A549 (cell line): ENCODE measurements around the gene ABCG5. TPM values are rescaled to one million over a fixed set of nuclear protein-coding genes. Genes with fewer than 3 reads are reported as not detected.

Experiments used
- ATAC-seq, 2 experiments: fragments of 200-7000 bp in 1 of 2; fragments of >200 bp in 1 of 2; cut with Nextera tagmentation in 1 of 2; cut with Tn5 transposase in 1 of 2; 3 replicates each; pipeline versions ENCODE4 v1.8.0 to v1.9.1; 2018 to 2020; ENCODE audit warnings: mild to moderate bottlenecking in 1 of 2, moderate library complexity in 1 of 2
- CTCF ChIA-PET: fragments of 300-600 bp; sonication (Branson Sonifier 250); formaldehyde crosslinking; extraction: SDS; loops from one replicate; lab custom pipeline; 2021; ENCODE audit warnings: antibody characterized with exemption, inconsistent platforms; lab: Yijun Ruan, JAX
- POLR2A ChIA-PET: fragments of 350-600 bp; formaldehyde crosslinking; extraction: SDS; loops from one replicate; lab custom pipeline; 2021; ENCODE audit warnings: antibody characterized with exemption, inconsistent platforms; lab: Yijun Ruan, JAX
- DNase-seq, 2 experiments: peaks; one replicate each; pipeline versions ENCODE4 v3.0.0 to v3.0.0-alpha.2; 2011 to 2016; ENCODE audit warnings: low read depth in 1 of 2, low spot score in 1 of 2
- FAIRE-seq: peaks from 2 replicates; lab custom pipeline; 2011; peaks lifted over from hg19 to GRCh38; lab: Jason Lieb, UNC
- H3K27ac ChIP-seq, 2 experiments: fragments of >200 bp; sonication (Bioruptor Twin); formaldehyde crosslinking; 3 replicates each; pipeline ENCODE4 v1.5.1; 2016 to 2017
- H3K4me1 ChIP-seq: fragments of >200 bp; sonication (Bioruptor Twin); formaldehyde crosslinking; 3 replicates; pipeline ENCODE4 v1.6.1; 2016
- H3K4me2 ChIP-seq: fragments of >200 bp; sonication (Bioruptor Twin); formaldehyde crosslinking; 3 replicates; pipeline ENCODE4 v1.6.1; 2016
- H3K4me3 ChIP-seq: fragments of >200 bp; sonication (Bioruptor Twin); formaldehyde crosslinking; 3 replicates; pipeline ENCODE4 v1.5.1; 2016
- H3K9me3 ChIP-seq: fragments of >200 bp; sonication (Bioruptor Twin); formaldehyde crosslinking; 3 replicates; pipeline ENCODE4 v1.6.1; 2016
- BHLHE40 ChIP-seq: IDR thresholded peaks from 2 replicates; pipeline ENCODE4 v1.6.1; 2012; ENCODE audit warnings: low read depth, low read length, inconsistent platforms
- CBX8 ChIP-seq: fragments of 200-600 bp; sonication (generic); IDR thresholded peaks from 2 replicates; pipeline ENCODE4 v1.6.1; 2016
- CEBPB ChIP-seq, 2 experiments: fragments of >200 bp in 1 of 2; sonication (Bioruptor Twin) in 1 of 2; formaldehyde crosslinking in 1 of 2; IDR thresholded peaks; 2 replicates each; pipeline ENCODE4 v1.6.1; 2012 to 2016
- FOSB ChIP-seq: fragments of 250-450 bp; sonication (Bioruptor Pico); IDR thresholded peaks from 2 replicates; pipeline ENCODE4 v1.5.0; 2020; ENCODE audit warnings: mild to moderate bottlenecking, moderate library complexity
- GATA3 ChIP-seq: IDR thresholded peaks from 2 replicates; pipeline ENCODE4 v1.6.1; 2012; ENCODE audit warnings: borderline replicate concordance
- HOXA7 ChIP-seq: fragments of 250-450 bp; sonication (Bioruptor Pico); IDR thresholded peaks from 2 replicates; pipeline ENCODE4 v1.5.0; 2020; ENCODE audit warnings: mild to moderate bottlenecking, moderate library complexity
- HOXB13 ChIP-seq: fragments of 250-450 bp; sonication (Bioruptor Pico); IDR thresholded peaks from 2 replicates; pipeline ENCODE4 v1.5.0; 2020; ENCODE audit warnings: low read depth, mild to moderate bottlenecking, moderate library complexity
- HOXB5 ChIP-seq: fragments of 250-450 bp; sonication (Bioruptor Pico); IDR thresholded peaks from 2 replicates; pipeline ENCODE4 v1.5.0; 2020; ENCODE audit warnings: mild to moderate bottlenecking, moderate library complexity
- KDM5A ChIP-seq: fragments of 200-600 bp; sonication (generic); IDR thresholded peaks from 2 replicates; pipeline ENCODE4 v1.6.1; 2016; ENCODE audit warnings: antibody characterized with exemption, mild to moderate bottlenecking
- MYC ChIP-seq: IDR thresholded peaks from 2 replicates; pipeline ENCODE4 v1.6.1; 2012; ENCODE audit warnings: mild to moderate bottlenecking, inconsistent platforms, low read length, improper control_type of control experiment, borderline replicate concordance
- NFE2L2 ChIP-seq: fragments of 150-350 bp; conservative IDR thresholded peaks from 2 replicates; pipeline ENCODE4 v1.6.1; 2014; ENCODE audit warnings: low read length
- PHF8 ChIP-seq: fragments of 200-600 bp; sonication (generic); IDR thresholded peaks from 2 replicates; pipeline ENCODE4 v1.6.1; 2016; ENCODE audit warnings: low read depth, mild to moderate bottlenecking, antibody characterized with exemption, moderate library complexity, borderline replicate concordance
- SREBF2 ChIP-seq: fragments of 450-650 bp; IDR thresholded peaks from 2 replicates; pipeline ENCODE4 v1.6.1; 2014; ENCODE audit warnings: mild to moderate bottlenecking, moderate library complexity
- ZNF302 ChIP-seq: fragments of 250-450 bp; sonication (Bioruptor Pico); IDR thresholded peaks from 2 replicates; pipeline ENCODE4 v1.9.0; 2021; ENCODE audit warnings: inconsistent platforms, mild to moderate bottlenecking, moderate library complexity
- ZSCAN20 ChIP-seq: fragments of 250-450 bp; sonication (Bioruptor Pico); IDR thresholded peaks from 2 replicates; pipeline ENCODE4 v1.8.0; 2022; ENCODE audit warnings: mild to moderate bottlenecking, moderate library complexity
- WGBS: methylation state at CpG from one replicate; pipeline ENCODE4 v1.1.6; 2017; ENCODE audit errors: missing lambda C conversion rate; 5-methylcytosine and 5-hydroxymethylcytosine counted together
- polyA plus RNA-seq, 4 experiments: library from polyadenylated mRNA; depleted of rRNA in 3 of 4; stranded (reverse); fragments of >200 nt; fragmentation: RNase III in 1 of 4; extraction: RNeasy Plus Mini Kit Qiagen cat#74134 plus additional on column Dnase treatment in 1 of 4; gene quantifications; 2 replicates in 3 of 4; 3 replicates in 1 of 4; pipeline ENCODE4 v1.2.3, GENCODE V29; 2011 to 2017
- TF ChIP-seq, protein P1 (sequence below): fragments of >200 bp; sonication (Bioruptor Twin); formaldehyde crosslinking; IDR thresholded peaks from 3 replicates; pipeline ENCODE4 v1.5.1; 2016
- TF ChIP-seq, protein P2 (sequence below): fragments of >200 bp; sonication (Bioruptor Twin); formaldehyde crosslinking; IDR thresholded peaks from 3 replicates; pipeline ENCODE4 v1.6.1; 2016
- TF ChIP-seq, protein P3 (sequence below): IDR thresholded peaks from 2 replicates; pipeline ENCODE4 v1.6.1; 2012

The ABCG5 gene
- polyA plus RNA-seq, 2 of the 4 experiments (the other 2 are of a cell fraction) = not detected

DNA sequence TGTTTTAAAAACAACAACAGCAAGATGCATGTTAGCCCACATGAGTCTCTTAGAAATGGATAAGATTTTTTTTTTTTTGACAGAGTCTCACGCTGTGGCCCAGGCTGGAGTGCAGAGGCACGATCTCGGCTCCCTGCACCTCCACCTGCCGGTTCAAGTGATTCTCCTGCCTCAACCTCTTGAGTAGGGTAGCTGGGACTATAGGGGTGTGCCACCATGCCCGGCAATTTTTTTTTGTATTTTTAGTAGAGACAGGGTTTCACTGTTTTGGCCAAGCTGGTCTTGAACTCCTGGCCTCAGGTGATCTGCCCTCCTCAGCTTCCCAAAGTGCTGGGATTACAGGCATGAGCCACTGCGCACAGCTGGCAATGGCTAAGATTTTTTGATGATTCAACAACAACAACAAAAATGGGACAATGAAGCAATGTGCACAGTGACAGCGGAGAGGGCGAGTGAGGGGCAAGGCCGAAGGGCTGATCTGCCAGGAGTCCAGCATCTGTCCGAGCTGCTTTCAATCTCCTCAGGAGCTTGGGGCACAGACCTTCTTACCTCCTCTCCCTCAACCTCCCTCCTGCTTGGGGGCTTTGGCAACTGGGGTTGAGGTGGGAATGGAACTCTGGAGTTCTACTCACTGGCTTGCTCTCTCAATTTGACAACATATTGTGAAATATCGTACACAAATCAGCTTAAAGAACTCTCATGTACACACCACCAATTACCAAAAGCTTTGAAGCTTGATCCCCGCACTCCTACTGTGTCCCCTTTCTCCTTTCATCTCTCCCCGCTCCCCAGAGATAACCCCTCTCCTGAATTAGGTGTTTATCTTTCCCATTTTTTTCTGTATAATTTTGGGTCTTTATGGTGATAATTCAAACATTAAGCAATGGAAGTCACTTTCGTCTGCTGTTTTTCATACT, 3.6 kb upstream of the ABCG5 start:
- ChIA-PET CTCF (interaction anchor here (1.1 to 1.4 kb wide), 2 partner anchors 8 to 20 kb away, joined by 4 to 5 read pairs; no protein-coding TSS in a partner anchor), POLR2A (no interaction called here)
- no peaks in the 10 kb centered on the region for H3K4me1 ChIP-seq
- H3K9me3 ChIP-seq = no peaks in the 10 kb centered on the region
- FAIRE-seq (no peak), ATAC-seq (no peak), DNase-seq (no peak)
- no peak overlapping the region for H3K27ac ChIP-seq
- no peak overlapping the region for H3K4me2 ChIP-seq
- TF ChIP-seq, protein P1, sequence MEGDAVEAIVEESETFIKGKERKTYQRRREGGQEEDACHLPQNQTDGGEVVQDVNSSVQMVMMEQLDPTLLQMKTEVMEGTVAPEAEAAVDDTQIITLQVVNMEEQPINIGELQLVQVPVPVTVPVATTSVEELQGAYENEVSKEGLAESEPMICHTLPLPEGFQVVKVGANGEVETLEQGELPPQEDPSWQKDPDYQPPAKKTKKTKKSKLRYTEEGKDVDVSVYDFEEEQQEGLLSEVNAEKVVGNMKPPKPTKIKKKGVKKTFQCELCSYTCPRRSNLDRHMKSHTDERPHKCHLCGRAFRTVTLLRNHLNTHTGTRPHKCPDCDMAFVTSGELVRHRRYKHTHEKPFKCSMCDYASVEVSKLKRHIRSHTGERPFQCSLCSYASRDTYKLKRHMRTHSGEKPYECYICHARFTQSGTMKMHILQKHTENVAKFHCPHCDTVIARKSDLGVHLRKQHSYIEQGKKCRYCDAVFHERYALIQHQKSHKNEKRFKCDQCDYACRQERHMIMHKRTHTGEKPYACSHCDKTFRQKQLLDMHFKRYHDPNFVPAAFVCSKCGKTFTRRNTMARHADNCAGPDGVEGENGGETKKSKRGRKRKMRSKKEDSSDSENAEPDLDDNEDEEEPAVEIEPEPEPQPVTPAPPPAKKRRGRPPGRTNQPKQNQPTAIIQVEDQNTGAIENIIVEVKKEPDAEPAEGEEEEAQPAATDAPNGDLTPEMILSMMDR = no peak
- TF ChIP-seq FOSB (no peak), KDM5A (no peak), BHLHE40 (no peak), GATA3 (no peak), HOXB5 (CRISPR knock-in tag) (no peak), SREBF2 (no peak), NFE2L2 (no peak), HOXB13 (no peak), ZNF302 (no peak), PHF8 (no peak), CBX8 (no peak), MYC (no peak), ZSCAN20 (CRISPR knock-in tag) (no peak)
- TF ChIP-seq, protein P2, sequence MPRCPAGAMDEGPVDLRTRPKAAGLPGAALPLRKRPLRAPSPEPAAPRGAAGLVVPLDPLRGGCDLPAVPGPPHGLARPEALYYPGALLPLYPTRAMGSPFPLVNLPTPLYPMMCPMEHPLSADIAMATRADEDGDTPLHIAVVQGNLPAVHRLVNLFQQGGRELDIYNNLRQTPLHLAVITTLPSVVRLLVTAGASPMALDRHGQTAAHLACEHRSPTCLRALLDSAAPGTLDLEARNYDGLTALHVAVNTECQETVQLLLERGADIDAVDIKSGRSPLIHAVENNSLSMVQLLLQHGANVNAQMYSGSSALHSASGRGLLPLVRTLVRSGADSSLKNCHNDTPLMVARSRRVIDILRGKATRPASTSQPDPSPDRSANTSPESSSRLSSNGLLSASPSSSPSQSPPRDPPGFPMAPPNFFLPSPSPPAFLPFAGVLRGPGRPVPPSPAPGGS = no peak
- H3K4me3 ChIP-seq = no peak overlapping the region
- 73% methylated on average over 14 of the region's 14 CpGs for WGBS

DNA sequence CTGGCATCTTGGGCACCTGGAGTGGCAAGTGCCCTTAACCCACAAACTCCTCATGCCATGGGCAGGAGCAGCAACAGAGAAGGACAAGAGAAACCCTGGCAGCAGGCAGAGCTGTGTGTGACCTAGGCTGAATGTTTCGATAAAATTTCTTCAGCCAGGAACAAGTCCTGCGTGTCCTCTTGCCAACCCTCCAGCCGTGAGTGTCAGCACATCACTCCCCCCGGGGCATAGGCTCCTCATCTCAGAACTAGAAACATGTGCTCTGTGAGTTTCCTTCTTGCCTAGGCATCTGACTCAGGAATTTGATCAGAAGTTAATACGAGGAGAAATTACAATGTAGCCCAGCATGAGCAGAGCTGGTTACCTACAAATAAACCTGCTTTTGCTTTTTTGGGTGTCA, 2.3 kb upstream of the ABCG5 start:
- Histone ChIP-seq H3K9me3 (no peaks in the 10 kb centered on the region), H3K4me1 (no peaks in the 10 kb centered on the region), H3K4me2 (no peak overlapping the region), H3K27ac (no peak overlapping the region), H3K4me3 (no peak overlapping the region)
- WGBS = 63% methylated on average over 5 of the region's 5 CpGs
- ChIA-PET CTCF (interaction anchor here (0.6 to 1.4 kb wide), 7 partner anchors 9 to 612 kb away, joined by 3 to 5 read pairs (median 3); no protein-coding TSS in a partner anchor), POLR2A (no interaction called here)
- FAIRE-seq (no peak), ATAC-seq (0 out of 6 replicates have a peak, but pooled peaks of 1 of the 2 experiments have one; percentile 9), DNase-seq (no peak)
- no peak for TF ChIP-seq CEBPB (IDR thresholded peaks at IDR 0.05)
- TF ChIP-seq, protein P3, sequence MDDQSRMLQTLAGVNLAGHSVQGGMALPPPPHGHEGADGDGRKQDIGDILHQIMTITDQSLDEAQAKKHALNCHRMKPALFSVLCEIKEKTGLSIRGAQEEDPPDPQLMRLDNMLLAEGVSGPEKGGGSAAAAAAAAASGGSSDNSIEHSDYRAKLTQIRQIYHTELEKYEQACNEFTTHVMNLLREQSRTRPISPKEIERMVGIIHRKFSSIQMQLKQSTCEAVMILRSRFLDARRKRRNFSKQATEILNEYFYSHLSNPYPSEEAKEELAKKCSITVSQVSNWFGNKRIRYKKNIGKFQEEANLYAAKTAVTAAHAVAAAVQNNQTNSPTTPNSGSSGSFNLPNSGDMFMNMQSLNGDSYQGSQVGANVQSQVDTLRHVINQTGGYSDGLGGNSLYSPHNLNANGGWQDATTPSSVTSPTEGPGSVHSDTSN = no peak
- no peak for TF ChIP-seq HOXA7
